ENCODE measurements around the gene CHCT1.
"Not testable (repeated sequence)": the region's sequence is repeated elsewhere in the genome, so short reads cannot be mapped to it uniquely, and the experiment has no call there.

Gene CHCT1

GRCh38 chr17:60392845-60393702 is 29.2 kb upstream of the CHCT1 start:
- H3K27me3 Mint-ChIP-seq, result no peaks in the 10 kb centered on the region
- H3K4me1 Mint-ChIP-seq, result peaks cover 63% of the 10 kb centered on the region
- DNase-seq (peak; percentile 19 to 37), ATAC-seq (no peak)
- peak overlapping the region; percentile 94 to 98 for H3K4me3 Mint-ChIP-seq
- peak overlapping the region; percentile 99 to 100 for H3K27ac Mint-ChIP-seq
- H3K9me3 Mint-ChIP-seq, result no peaks in the 10 kb centered on the region

GRCh38 chr17:60393840-60394723 is 28.2 kb upstream of the CHCT1 start:
- H3K9me3 Mint-ChIP-seq, result no peaks in the 10 kb centered on the region
- H3K4me1 Mint-ChIP-seq, result peaks cover 59% of the 10 kb centered on the region
- H3K27me3 Mint-ChIP-seq, result no peaks in the 10 kb centered on the region
- H3K27ac Mint-ChIP-seq, result no peak overlapping the region
- no peak for DNase-seq
- no peak for ATAC-seq
- H3K4me3 Mint-ChIP-seq, result peak overlapping the region in 1 of 2 donors; percentile 31

DNA sequence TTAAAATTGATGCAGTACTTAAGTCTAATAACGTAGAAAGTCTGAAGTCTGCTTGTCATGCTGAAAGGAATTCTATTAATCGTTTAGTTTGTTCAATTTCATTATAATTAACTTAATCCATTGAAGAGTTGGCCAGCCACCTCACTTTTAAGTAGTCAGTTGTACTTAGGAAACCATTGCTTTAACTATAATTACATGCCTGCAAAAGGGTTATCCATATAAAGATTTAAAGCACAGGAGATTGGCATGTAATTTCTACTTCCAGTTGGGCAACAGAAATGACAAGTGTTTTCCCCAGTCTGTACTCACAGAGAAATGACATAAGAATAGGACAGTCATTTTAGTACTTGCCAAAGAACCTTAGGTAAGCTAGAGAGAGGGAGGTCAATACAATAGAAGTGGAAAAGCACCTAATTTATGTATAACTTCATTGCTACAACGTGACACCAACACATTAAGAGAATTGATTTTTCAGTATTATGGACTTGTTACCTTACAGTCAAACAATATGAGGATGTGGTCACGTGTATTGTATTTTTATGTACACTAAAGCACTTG is 26.7 kb upstream of the CHCT1 start:
- H3K9me3 Mint-ChIP-seq, result no peaks in the 10 kb centered on the region
- no peaks in the 10 kb centered on the region for H3K27me3 Mint-ChIP-seq
- H3K4me1 Mint-ChIP-seq, result peaks cover 46% of the 10 kb centered on the region
- H3K27ac Mint-ChIP-seq, result no peak overlapping the region
- ATAC-seq (no peak), DNase-seq (no peak)
- H3K4me3 Mint-ChIP-seq, result no peak overlapping the region

- no peaks in the 10 kb centered on the region for H3K27me3 Mint-ChIP-seq
- no peaks in the 10 kb centered on the region for H3K9me3 Mint-ChIP-seq
- no peak overlapping the region for H3K27ac Mint-ChIP-seq
- H3K4me3 Mint-ChIP-seq, result no peak overlapping the region
- no peak for DNase-seq
- no peak for ATAC-seq
- H3K4me1 Mint-ChIP-seq, result peaks cover 40% of the 10 kb centered on the region
Observed at GRCh38 chr17:60396412-60396811, 25.9 kb upstream of the CHCT1 start.

GRCh38 chr17:60398227-60398959 is 23.9 kb upstream of the CHCT1 start:
- H3K4me3 Mint-ChIP-seq, result no peak overlapping the region
- ATAC-seq (no peak), DNase-seq (no peak)
- H3K9me3 Mint-ChIP-seq, result no peaks in the 10 kb centered on the region
- peaks cover 34% of the 10 kb centered on the region for H3K4me1 Mint-ChIP-seq
- H3K27ac Mint-ChIP-seq, result peak overlapping the region in 1 of 2 donors; percentile 1
- no peaks in the 10 kb centered on the region for H3K27me3 Mint-ChIP-seq

DNA sequence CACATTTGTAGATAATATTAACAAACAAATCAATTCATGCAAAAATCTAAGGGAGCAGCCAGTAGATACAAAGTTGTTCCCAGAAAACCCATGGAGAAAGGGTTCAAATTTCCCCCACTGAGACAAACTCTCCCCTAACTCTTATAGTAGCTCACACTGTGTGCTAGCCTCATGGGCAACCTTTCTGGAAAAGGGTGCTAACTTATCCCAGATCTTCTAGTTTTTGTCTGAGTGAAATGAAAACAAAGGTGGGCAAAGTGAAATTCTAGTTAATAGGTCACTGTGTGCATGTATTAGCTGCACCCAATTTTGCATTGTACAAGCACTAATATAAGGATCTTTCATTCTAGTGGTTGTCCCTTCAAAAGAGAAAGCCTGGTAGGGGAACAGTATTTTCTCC is 20.5 kb upstream of the CHCT1 start:
- no peak overlapping the region for H3K4me3 Mint-ChIP-seq
- DNase-seq (no peak), ATAC-seq (no peak)
- peaks cover 6% of the 10 kb centered on the region for H3K27me3 Mint-ChIP-seq
- no peaks in the 10 kb centered on the region for H3K9me3 Mint-ChIP-seq
- H3K27ac Mint-ChIP-seq, result no peak overlapping the region
- peaks cover 14% of the 10 kb centered on the region for H3K4me1 Mint-ChIP-seq

DNA sequence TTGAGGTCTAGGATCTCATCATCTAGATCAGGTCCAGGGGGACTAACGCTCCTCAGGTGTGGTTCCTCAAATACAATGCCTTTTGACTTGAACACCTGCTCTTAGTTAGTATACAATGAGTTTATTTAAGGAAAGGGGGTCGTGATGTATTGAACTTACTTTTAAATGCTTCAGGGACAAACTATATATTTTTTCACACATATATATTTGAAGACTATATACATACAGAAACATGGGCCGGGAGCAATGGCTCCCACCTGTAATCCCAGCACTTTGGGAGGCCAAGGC is 18.8 kb upstream of the CHCT1 start:
- DNase-seq, result no peak
- ATAC-seq, result no peak
- H3K27ac Mint-ChIP-seq, result no peak overlapping the region
- peaks cover 14% of the 10 kb centered on the region for H3K27me3 Mint-ChIP-seq
- H3K4me1 Mint-ChIP-seq, result peaks cover 3% of the 10 kb centered on the region
- H3K4me3 Mint-ChIP-seq, result no peak overlapping the region
- H3K9me3 Mint-ChIP-seq, result no peaks in the 10 kb centered on the region

GRCh38 chr17:60403962-60404361 is 18.3 kb upstream of the CHCT1 start:
- Mint-ChIP-seq H3K4me1 (no peaks in the 10 kb centered on the region), H3K27me3 (peaks cover 14% of the 10 kb centered on the region), H3K9me3 (no peaks in the 10 kb centered on the region), H3K27ac (no peak overlapping the region), H3K4me3 (no peak overlapping the region)
- DNase-seq, result no peak
- ATAC-seq, result no peak

DNA sequence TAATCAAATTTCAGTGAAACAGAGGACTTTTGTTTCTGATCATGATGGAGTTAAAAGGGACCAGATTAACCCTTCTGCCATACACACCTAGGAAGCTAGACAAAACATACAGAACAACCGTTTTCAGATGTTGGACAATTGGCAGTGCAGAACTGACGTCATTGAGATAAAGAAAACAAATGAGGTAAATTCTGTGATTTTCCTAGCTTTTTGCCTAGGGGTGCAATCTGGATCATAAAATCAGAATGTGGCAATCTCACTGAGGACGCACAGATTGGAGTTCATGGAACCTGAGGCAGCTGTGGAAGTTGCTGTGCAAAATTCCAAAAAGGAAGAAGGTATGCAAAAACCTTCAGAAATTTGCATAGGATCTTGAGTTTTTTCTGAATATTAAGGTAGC is 15.4 kb upstream of the CHCT1 start:
- ATAC-seq, result no peak
- Mint-ChIP-seq H3K27ac (no peak overlapping the region), H3K4me1 (no peaks in the 10 kb centered on the region), H3K9me3 (no peaks in the 10 kb centered on the region), H3K4me3 (no peak overlapping the region), H3K27me3 (peaks cover 14% of the 10 kb centered on the region)
- no peak for DNase-seq

- no peak overlapping the region for H3K27ac Mint-ChIP-seq
- H3K4me3 Mint-ChIP-seq, result no peak overlapping the region
- no peaks in the 10 kb centered on the region for H3K4me1 Mint-ChIP-seq
- H3K9me3 Mint-ChIP-seq, result no peaks in the 10 kb centered on the region
- peaks cover 14% of the 10 kb centered on the region for H3K27me3 Mint-ChIP-seq
- ATAC-seq, result no peak
- no peak for DNase-seq
Observed at GRCh38 chr17:60410001-60410400, 12.3 kb upstream of the CHCT1 start.

GRCh38 chr17:60412701-60413100 is 9.6 kb upstream of the CHCT1 start:
- no peaks in the 10 kb centered on the region for H3K9me3 Mint-ChIP-seq
- no peak for ATAC-seq
- no peak overlapping the region for H3K27ac Mint-ChIP-seq

DNA sequence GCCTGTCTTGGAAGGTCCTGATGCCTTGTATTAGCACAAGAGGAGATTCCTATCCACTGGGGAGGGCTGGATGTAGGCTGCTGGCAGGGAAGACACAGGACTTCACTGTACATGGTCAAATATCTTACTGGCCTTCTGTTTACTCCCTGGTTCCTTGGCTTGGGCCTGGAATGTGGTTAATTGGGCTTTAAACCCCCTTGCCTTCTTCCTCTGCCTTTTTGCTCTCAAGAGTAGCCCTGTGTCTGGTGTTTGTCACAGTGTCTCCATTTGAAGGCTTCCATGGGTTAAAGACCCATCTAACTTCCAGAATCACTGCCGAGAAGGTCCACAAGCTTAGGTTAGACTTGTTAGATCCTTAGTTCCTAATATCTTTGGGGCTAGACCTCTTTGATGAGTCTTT is 7.1 kb upstream of the CHCT1 start:
- H3K9me3 Mint-ChIP-seq, result no peaks in the 10 kb centered on the region
- H3K27me3 Mint-ChIP-seq, result no peaks in the 10 kb centered on the region
- no peak for DNase-seq
- H3K4me1 Mint-ChIP-seq, result no peaks in the 10 kb centered on the region
- no peak for ATAC-seq
- H3K27ac Mint-ChIP-seq, result no peak overlapping the region
- H3K4me3 Mint-ChIP-seq, result no peak overlapping the region

More at GRCh38 chr17:60412701-60413100, 9.6 kb upstream of the CHCT1 start:
- H3K27me3 Mint-ChIP-seq, result no peaks in the 10 kb centered on the region
- no peak for DNase-seq
- H3K4me1 Mint-ChIP-seq, result no peaks in the 10 kb centered on the region
- no peak overlapping the region for H3K4me3 Mint-ChIP-seq

DNA sequence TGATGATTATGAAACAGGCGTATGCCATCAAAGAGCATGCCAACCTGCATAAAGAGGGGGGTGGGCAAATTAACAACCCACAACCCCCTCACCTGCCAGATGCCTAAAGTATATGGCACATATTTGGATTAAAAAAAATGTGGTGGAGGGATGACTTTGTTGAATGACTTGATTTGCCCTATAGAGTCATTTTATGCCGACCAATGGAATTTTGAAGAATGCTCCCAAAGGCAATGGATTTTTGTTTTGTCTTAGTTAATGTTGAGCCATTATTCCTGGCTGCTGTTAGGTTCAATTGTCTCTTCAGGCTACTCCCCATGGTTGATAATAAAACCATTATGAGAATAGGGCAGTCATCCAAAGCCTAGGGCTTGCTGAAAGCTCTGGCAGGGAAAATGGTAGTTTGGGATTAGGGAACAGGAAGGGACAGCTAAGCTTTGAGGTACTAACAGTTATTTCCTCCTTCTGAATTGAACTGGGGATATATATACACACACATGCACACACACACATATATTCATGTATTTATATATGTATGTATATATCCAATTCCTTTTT is 5.8 kb upstream of the CHCT1 start:
- Mint-ChIP-seq H3K27me3 (no peaks in the 10 kb centered on the region), H3K9me3 (no peaks in the 10 kb centered on the region)

DNA sequence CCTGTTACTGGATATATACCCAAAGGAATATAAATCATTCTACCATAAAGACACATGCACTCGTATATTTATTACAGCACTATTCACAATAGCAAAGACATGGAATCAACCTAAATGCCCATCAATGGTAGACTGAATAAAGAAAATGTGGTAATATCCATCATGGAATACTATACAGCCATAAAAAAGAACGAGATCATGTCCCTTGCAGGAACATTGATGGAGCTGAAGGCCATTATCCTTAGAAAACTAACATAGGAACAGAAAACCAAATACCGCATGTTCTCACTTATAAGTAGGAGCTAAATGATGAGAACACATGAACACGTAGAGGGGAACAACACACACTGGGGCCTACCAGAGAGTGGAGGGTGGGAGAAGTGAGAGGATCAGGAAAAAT is 3.3 kb upstream of the CHCT1 start:
- H3K9me3 Mint-ChIP-seq, H3K27me3 Mint-ChIP-seq, DNase-seq, H3K4me3 Mint-ChIP-seq, H3K27ac Mint-ChIP-seq, ATAC-seq: not testable (repeated sequence)
- peaks cover 12% of the 10 kb centered on the region for H3K4me1 Mint-ChIP-seq

More for the DNA sequence above, 5.8 kb upstream of the CHCT1 start:
- DNase-seq (no peak), ATAC-seq (no peak)
- H3K27ac Mint-ChIP-seq, result no peak overlapping the region
- H3K4me3 Mint-ChIP-seq, result no peak overlapping the region
- H3K4me1 Mint-ChIP-seq, result peaks cover 6% of the 10 kb centered on the region

GRCh38 chr17:60419875-60420274 is 2.4 kb upstream of the CHCT1 start:
- not testable (repeated sequence) for DNase-seq, H3K4me3 Mint-ChIP-seq, ATAC-seq, H3K27me3 Mint-ChIP-seq, H3K27ac Mint-ChIP-seq, H3K9me3 Mint-ChIP-seq
- peaks cover 12% of the 10 kb centered on the region for H3K4me1 Mint-ChIP-seq
